HepG2 (cell line): ENCODE results near the gene GNPDA1. TPM values are rescaled to one million over a fixed set of nuclear protein-coding genes. Genes with fewer than 3 reads are reported as not detected.

ENCODE experiments used
- ATAC-seq: fragments of 200-7000 bp; cut with Tn5 transposase; 3 replicates; pipeline ENCODE4 v1.9.1; 2020; ENCODE audit warnings: mild to moderate bottlenecking, moderate library complexity
- BruUV-seq: library from RNA; stranded (reverse); fragments of 400-500 nt; replicated peaks from 2 replicates; lab custom pipeline; 2021; lab: Mats Ljungman, UMichigan
- CTCF ChIA-PET: fragments of 300-600 bp; formaldehyde crosslinking; extraction: SDS; loops from one replicate; lab custom pipeline; 2021; ENCODE audit warnings: low total read pairs, inconsistent platforms, low intra/inter-chr PET ratio; lab: Yijun Ruan, JAX
- POLR2A ChIA-PET: fragments of 350-600 bp; sonication (Branson Sonifier 250); formaldehyde crosslinking; loops from one replicate; lab custom pipeline; 2020; ENCODE audit warnings: antibody characterized with exemption, inconsistent platforms; lab: Yijun Ruan, JAX
- DNase-seq: peaks from one replicate; pipeline ENCODE4 v3.0.0-alpha.2; 2015; ENCODE audit warnings: low spot score
- FAIRE-seq: peaks from 3 replicates; lab custom pipeline; 2011; peaks lifted over from hg19 to GRCh38; lab: Jason Lieb, UNC
- H2AFZ ChIP-seq: one replicate; pipeline ENCODE4 v1.6.1; 2011; ENCODE audit warnings: low read length, inconsistent platforms
- H3K27ac ChIP-seq: fragments of 300-600 bp; 3 replicates; pipeline ENCODE4 v1.8.0; 2011; ENCODE audit warnings: mixed run types, mild to moderate bottlenecking, mixed read lengths, low read length, inconsistent platforms; ENCODE audit not compliant: insufficient read depth; ENCODE audit errors: extremely low read length
- H3K27me3 ChIP-seq, 2 experiments: fragments of 200-600 bp in 1 of 2; 2 replicates in 1 of 2; 3 replicates in 1 of 2; pipeline versions ENCODE4 v1.6.0 to v1.8.0; 2011; ENCODE audit warnings: low read length in 2 of 2, mild to moderate bottlenecking in 2 of 2, moderate library complexity in 2 of 2, inconsistent platforms in 1 of 2; ENCODE audit not compliant: insufficient read depth in 2 of 2, control insufficient read depth in 1 of 2
- H3K36me3 ChIP-seq, 2 experiments: fragments of 200-600 bp in 1 of 2; replicated peaks in 1 of 2; 2 replicates in 1 of 2; 3 replicates in 1 of 2; pipeline versions ENCODE4 v1.5.1 to v1.8.0; 2011; ENCODE audit warnings: low read length in 2 of 2, inconsistent platforms in 1 of 2; ENCODE audit not compliant: insufficient read depth in 2 of 2, control insufficient read depth in 1 of 2
- H3K4me1 ChIP-seq: 2 replicates; pipeline ENCODE4 v1.5.1; 2012; ENCODE audit warnings: low read length, inconsistent platforms; ENCODE audit not compliant: insufficient read depth
- H3K4me2 ChIP-seq: 2 replicates; pipeline ENCODE4 v1.6.0; 2011; ENCODE audit warnings: low read depth, low read length, inconsistent platforms
- H3K4me3 ChIP-seq, 3 experiments: fragments of 200-600 bp in 1 of 3; sonication (generic), shearing (Covaris generic) in 1 of 3; replicated peaks in 1 of 3; 2 replicates each; pipeline ENCODE4 v1.5.1; 2011 to 2016; ENCODE audit warnings: low read length in 3 of 3, inconsistent platforms in 2 of 3, low read depth in 2 of 3, mild to moderate bottlenecking in 2 of 3, control low read depth in 1 of 3, mixed read lengths in 1 of 3; ENCODE audit not compliant: insufficient read depth in 1 of 3
- H3K79me2 ChIP-seq: one replicate; pipeline ENCODE4 v1.6.1; 2011; ENCODE audit warnings: low read length, inconsistent platforms; ENCODE audit not compliant: insufficient read depth
- H3K9ac ChIP-seq: 2 replicates; pipeline ENCODE4 v1.6.0; 2011; ENCODE audit warnings: mild to moderate bottlenecking, low read depth, low read length, inconsistent platforms; ENCODE audit not compliant: insufficient read depth
- H3K9me3 ChIP-seq: 2 replicates; pipeline ENCODE4 v1.5.1; 2012; ENCODE audit warnings: mild to moderate bottlenecking, low read length
- H4K20me1 ChIP-seq: 2 replicates; pipeline ENCODE4 v1.6.0; 2011; ENCODE audit warnings: inconsistent platforms, mild to moderate bottlenecking, low read length, moderate library complexity; ENCODE audit not compliant: insufficient read depth
- NFATC3 ChIP-seq: sonication (generic); formaldehyde crosslinking; IDR thresholded peaks from 2 replicates; pipeline ENCODE4 v1.5.1; 2020; ENCODE audit warnings: mild to moderate bottlenecking, missing genetic modification reagents
- SIN3A ChIP-seq: IDR thresholded peaks from 2 replicates; pipeline ENCODE4 v1.6.1; 2011; ENCODE audit warnings: low read depth, mild to moderate bottlenecking, control low read depth, low read length, borderline replicate concordance
- YY1 ChIP-seq: IDR thresholded peaks from 2 replicates; pipeline ENCODE4 v1.6.1; 2011; ENCODE audit warnings: low read length, low read depth, moderate library complexity, mild to moderate bottlenecking; ENCODE audit not compliant: insufficient read depth, insufficient replicate concordance
- ZFP91 ChIP-seq: sonication (generic); formaldehyde crosslinking; IDR thresholded peaks from 2 replicates; pipeline ENCODE4 v1.9.0; 2022; ENCODE audit warnings: missing genetic modification reagents, mild to moderate bottlenecking, borderline replicate concordance
- ZNF292 ChIP-seq: sonication (generic); formaldehyde crosslinking; IDR thresholded peaks from 2 replicates; pipeline ENCODE4 v1.8.1; 2022; ENCODE audit warnings: mild to moderate bottlenecking, low read depth, missing genetic modification reagents, borderline replicate concordance
- ZNF615 ChIP-seq: sonication (generic); formaldehyde crosslinking; IDR thresholded peaks from 2 replicates; pipeline ENCODE4 v1.5.0; 2020; ENCODE audit warnings: mild to moderate bottlenecking, missing genetic modification reagents, borderline replicate concordance
- ZNF644 ChIP-seq: IDR thresholded peaks from 2 replicates; pipeline ENCODE4 v1.6.1; 2016; ENCODE audit warnings: low read depth
- ZNF720 ChIP-seq: sonication (generic); formaldehyde crosslinking; IDR thresholded peaks from 2 replicates; pipeline ENCODE4 v1.4.0; 2020; ENCODE audit warnings: missing genetic modification reagents
- ZNF777 ChIP-seq: sonication (generic); formaldehyde crosslinking; IDR thresholded peaks from 2 replicates; pipeline ENCODE4 v1.4.0; 2020; ENCODE audit warnings: missing genetic modification reagents
- WGBS: methylation state at CpG from one replicate; pipeline ENCODE4 v1.1.6; 2017; ENCODE audit warnings: low lambda C conversion rate; 5-methylcytosine and 5-hydroxymethylcytosine counted together
- in situ Hi-C: cut with HindIII; loops from 2 replicates; pipeline ENCODE4 v1.10.0; 2017; ENCODE audit warnings: low pct_unique_long_range_greater_than_20kb; ENCODE audit not compliant: extremely low pct_ligation_motif_present
- intact Hi-C: fragments of 100-400 bp; cut with micrococcal nuclease; formaldehyde crosslinking; loops from one replicate; pipeline ENCODE4 v1.10.0; 2022; ENCODE audit not compliant: unreplicated experiment
- polyA plus RNA-seq, 8 experiments: library from polyadenylated mRNA; depleted of rRNA in 3 of 8; stranded (reverse) in 7 of 8; unstranded in 1 of 8; fragments of >200 nt; fragmentation: Illumina TruSeq in 4 of 8; extraction: Trizol in 4 of 8; gene quantifications; 2 replicates each; pipeline versions ENCODE4 v1.2.1 to v1.2.3, GENCODE V29; 2011 to 2016; ENCODE audit warnings: low read depth in 4 of 8, missing spikeins in 1 of 8, mixed read lengths in 1 of 8; ENCODE audit not compliant: insufficient read depth in 1 of 8
- total RNA-seq, 5 experiments: library from RNA; depleted of rRNA; stranded (reverse); fragments of >200 nt; fragmentation: Illumina TruSeq; extraction: Trizol; gene quantifications; 2 replicates each; pipeline ENCODE4 v1.2.3, GENCODE V29; 2016; ENCODE audit warnings: low read depth in 1 of 5

GNPDA1 gene
- total and polyA plus RNA-seq, 2 of the 13 experiments (the other 11 are each of a cell fraction or from before 2014, with no cell fraction given), result 6.0 to 54.1 TPM

GRCh38 chr5:142048272-142048671 lies 35.4 kb upstream of the GNPDA1 start:
- WGBS, result 43% methylated on average over 7 of the region's 7 CpGs
- H3K4me1 ChIP-seq, result no peaks in the 10 kb centered on the region
- no peak for TF ChIP-seq ZNF777 (CRISPR knock-in tag)
- TF ChIP-seq ZNF292 (CRISPR knock-in tag), result no peak
- TF ChIP-seq NFATC3 (CRISPR knock-in tag), result no peak
- TF ChIP-seq YY1, result no peak
- TF ChIP-seq SIN3A, result no peak
- TF ChIP-seq ZNF615 (CRISPR knock-in tag), result no peak
- TF ChIP-seq ZNF644 (CRISPR knock-in tag), result no peak
- TF ChIP-seq ZFP91 (CRISPR knock-in tag), result no peak
- TF ChIP-seq ZNF720 (CRISPR knock-in tag), result no peak
- ATAC-seq, result no peak
- CTCF ChIA-PET, result no interaction called here
- no peaks in the 10 kb centered on the region for H3K9me3 ChIP-seq
- no peak overlapping the region for H3K9ac ChIP-seq
- FAIRE-seq, result no peak
- POLR2A ChIA-PET, result no interaction called here
- H3K79me2 ChIP-seq, result no peaks in the 10 kb centered on the region
- no peaks in the 10 kb centered on the region; a peak in 1 of 5 replicates for H3K27me3 ChIP-seq
- no peaks in the 10 kb centered on the region for H3K36me3 ChIP-seq
- H2AFZ ChIP-seq, result no peak overlapping the region
- intact Hi-C loops, result no loop called here
- no peak overlapping the region for H3K4me2 ChIP-seq
- BruUV-seq, result no TSS peak
- no peaks in the 10 kb centered on the region for H4K20me1 ChIP-seq
- no peak overlapping the region for H3K4me3 ChIP-seq
- no peak for DNase-seq
- in situ Hi-C loops, result no loop called here
- H3K27ac ChIP-seq, result no peak overlapping the region
